Activated naive CD4-positive, alpha-beta T cell treated with Interleukin-2 at 50 U/mL for 16 hours (primary cell): ENCODE results near the gene GTF2H1.
"Not testable (repeated sequence)": the region's sequence is repeated elsewhere in the genome, so short reads cannot be mapped to it uniquely, and the experiment has no call there.

Experiments
- DNase-seq: peaks from one replicate; pipeline ENCODE4 v3.0.0-alpha.2; 2020

Gene GTF2H1

GRCh38 chr11:18320617-18321016, 1.8 kb upstream of the GTF2H1 start:
- no peak for DNase-seq

GRCh38 chr11:18321578-18321968, 794 bp upstream of the GTF2H1 start:
- DNase-seq = no peak

GRCh38 chr11:18322818-18323570, 627 bp downstream of the GTF2H1 start:
- DNase-seq = no peak

GRCh38 chr11:18323881-18324280, 1.5 kb downstream of the GTF2H1 start:
- DNase-seq = not testable (repeated sequence)

- DNase-seq = no peak
Observed at GRCh38 chr11:18324381-18324780, 2.0 kb downstream of the GTF2H1 start.

- DNase-seq = no peak
Observed at GRCh38 chr11:18329196-18329870, 7.0 kb downstream of the GTF2H1 start.

GRCh38 chr11:18330921-18331320, 8.6 kb downstream of the GTF2H1 start:
- DNase-seq = no peak

GRCh38 chr11:18332302-18332701, 9.9 kb downstream of the GTF2H1 start:
- no peak for DNase-seq

- no peak for DNase-seq
Observed at GRCh38 chr11:18332891-18333290, 10.5 kb downstream of the GTF2H1 start.

GRCh38 chr11:18347471-18348125, 25.2 kb downstream of the GTF2H1 start:
- no peak for DNase-seq

GRCh38 chr11:18352581-18352980, 30.2 kb downstream of the GTF2H1 start:
- DNase-seq = no peak

- no peak for DNase-seq
Observed at GRCh38 chr11:18358646-18359045, 36.3 kb downstream of the GTF2H1 start.

GRCh38 chr11:18361154-18361553, 38.8 kb downstream of the GTF2H1 start:
- no peak for DNase-seq

- DNase-seq = no peak
Observed at GRCh38 chr11:18364495-18365073, 42.2 kb downstream of the GTF2H1 start.

GRCh38 chr11:18365741-18366140, 43.4 kb downstream of the GTF2H1 start:
- no peak for DNase-seq

- no peak for DNase-seq
Observed at GRCh38 chr11:18366286-18366685, 43.9 kb downstream of the GTF2H1 start.

- no peak for DNase-seq
Observed at GRCh38 chr11:18367431-18367830, 45.1 kb downstream of the GTF2H1 start.

- DNase-seq = no peak
Observed at GRCh38 chr11:18368221-18368620, 45.9 kb downstream of the GTF2H1 start.

- DNase-seq = no peak
Observed at GRCh38 chr11:18369398-18369797, 47.0 kb downstream of the GTF2H1 start.

GRCh38 chr11:18371279-18371678, 48.9 kb downstream of the GTF2H1 start:
- no peak for DNase-seq

GRCh38 chr11:18372201-18372600, 49.8 kb downstream of the GTF2H1 start:
- DNase-seq = no peak

GRCh38 chr11:18374956-18375355, 52.6 kb downstream of the GTF2H1 start:
- DNase-seq = no peak

- DNase-seq = no peak
Observed at GRCh38 chr11:18375941-18376340, 53.6 kb downstream of the GTF2H1 start.

GRCh38 chr11:18379201-18379600, 56.8 kb downstream of the GTF2H1 start:
- DNase-seq = no peak
